AG09319 (cell line): ENCODE data around the gene NLK.
A peak's percentile ranks its signal among the peaks of the same experiment; 100 is the strongest.
"Not testable (repeated sequence)": the region's sequence is repeated elsewhere in the genome, so short reads cannot be mapped to it uniquely, and the experiment has no call there.

Experiments
- DNase-seq: peaks from one replicate; pipeline ENCODE4 v3.0.0-alpha.2; 2010; ENCODE audit warnings: low read depth; ENCODE audit errors: extremely low read depth
- TF ChIP-seq, protein P1 (sequence below): IDR thresholded peaks from 2 replicates; pipeline ENCODE4 v1.5.1; 2011; ENCODE audit warnings: low read depth, mild to moderate bottlenecking, inconsistent platforms, low read length, moderate library complexity

NLK gene

DNA sequence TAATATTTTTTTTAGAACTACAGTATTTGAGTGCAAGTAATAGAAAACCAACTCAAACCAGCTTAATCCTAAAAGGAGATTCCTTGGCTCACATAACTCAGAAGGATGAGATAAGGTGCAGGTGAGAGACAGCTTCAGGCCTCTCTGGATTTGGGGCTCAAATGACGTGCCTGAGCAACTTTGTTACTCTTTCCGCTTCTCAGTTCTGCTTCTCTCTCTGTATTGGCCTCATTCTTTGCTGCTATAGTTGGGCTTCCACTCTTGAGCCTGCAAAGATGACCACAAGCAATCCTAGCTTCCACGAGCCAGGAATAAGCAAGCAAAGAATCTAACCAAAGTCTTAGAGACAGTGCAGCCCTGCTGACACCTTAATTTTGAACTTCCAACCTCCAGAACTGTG is 45.0 kb upstream of the NLK start:
- DNase-seq: no peak
- TF ChIP-seq, protein P1, sequence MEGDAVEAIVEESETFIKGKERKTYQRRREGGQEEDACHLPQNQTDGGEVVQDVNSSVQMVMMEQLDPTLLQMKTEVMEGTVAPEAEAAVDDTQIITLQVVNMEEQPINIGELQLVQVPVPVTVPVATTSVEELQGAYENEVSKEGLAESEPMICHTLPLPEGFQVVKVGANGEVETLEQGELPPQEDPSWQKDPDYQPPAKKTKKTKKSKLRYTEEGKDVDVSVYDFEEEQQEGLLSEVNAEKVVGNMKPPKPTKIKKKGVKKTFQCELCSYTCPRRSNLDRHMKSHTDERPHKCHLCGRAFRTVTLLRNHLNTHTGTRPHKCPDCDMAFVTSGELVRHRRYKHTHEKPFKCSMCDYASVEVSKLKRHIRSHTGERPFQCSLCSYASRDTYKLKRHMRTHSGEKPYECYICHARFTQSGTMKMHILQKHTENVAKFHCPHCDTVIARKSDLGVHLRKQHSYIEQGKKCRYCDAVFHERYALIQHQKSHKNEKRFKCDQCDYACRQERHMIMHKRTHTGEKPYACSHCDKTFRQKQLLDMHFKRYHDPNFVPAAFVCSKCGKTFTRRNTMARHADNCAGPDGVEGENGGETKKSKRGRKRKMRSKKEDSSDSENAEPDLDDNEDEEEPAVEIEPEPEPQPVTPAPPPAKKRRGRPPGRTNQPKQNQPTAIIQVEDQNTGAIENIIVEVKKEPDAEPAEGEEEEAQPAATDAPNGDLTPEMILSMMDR: no peak

DNA sequence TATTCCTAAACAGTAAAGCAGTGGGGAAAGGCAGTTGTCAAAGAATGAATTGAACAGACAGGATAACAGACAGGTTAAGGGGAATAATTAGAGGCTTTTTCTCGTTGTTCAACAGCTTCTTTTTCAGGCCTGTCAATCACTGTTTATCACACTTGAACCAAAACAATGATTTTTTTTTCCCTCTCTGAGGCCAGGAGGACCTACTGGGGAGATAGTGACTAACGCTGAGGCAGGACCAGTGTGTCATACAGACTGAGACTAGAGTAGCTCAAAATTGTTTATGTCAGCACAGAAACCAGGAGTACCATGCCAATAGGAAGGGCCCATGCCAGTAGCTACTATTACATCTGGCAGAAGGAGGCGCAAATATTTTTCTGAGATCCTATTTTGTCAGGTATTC is 41.3 kb upstream of the NLK start:
- DNase-seq: no peak
- TF ChIP-seq, protein P1: no peak

DNA sequence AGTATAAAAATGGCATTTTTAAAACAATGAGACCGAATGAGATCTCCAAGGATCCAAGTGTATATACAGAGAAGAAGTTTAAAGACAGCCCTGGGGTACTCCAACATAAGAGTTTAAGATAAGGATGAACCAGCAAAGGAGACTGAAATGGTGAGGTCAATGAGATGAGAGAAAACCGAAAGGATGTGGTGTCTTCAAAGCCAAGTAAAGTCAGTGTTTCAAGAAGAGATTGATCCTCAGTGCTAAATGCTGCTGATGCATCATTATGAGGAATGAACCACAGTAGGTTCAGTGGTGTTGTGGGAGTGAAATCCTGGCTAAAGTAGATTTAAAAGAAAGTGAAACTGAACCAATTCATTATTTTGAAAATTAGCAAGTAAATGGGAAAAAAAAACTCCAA is 38.1 kb upstream of the NLK start:
- TF ChIP-seq, protein P1: no peak
- no peak for DNase-seq

DNA sequence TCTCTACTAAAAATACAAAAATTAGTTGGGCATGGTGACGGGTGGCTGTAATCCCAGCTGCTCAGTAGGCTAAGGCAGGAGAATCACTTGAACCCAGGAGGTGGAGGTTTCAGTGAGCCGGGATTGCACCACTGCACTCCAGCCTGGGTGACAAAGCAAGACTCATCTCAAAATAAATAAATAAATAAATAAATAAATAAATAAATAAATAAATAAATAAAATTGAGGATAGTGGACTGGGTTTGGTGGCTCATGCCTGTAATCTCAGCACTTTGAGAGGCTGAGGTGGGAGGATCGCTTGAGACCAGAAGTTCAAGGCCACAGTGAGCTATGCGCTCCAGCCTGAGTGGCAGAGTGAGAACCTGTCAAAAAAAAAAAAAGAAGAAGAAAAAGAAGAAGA is 34.6 kb upstream of the NLK start:
- not testable (repeated sequence) for DNase-seq

DNA sequence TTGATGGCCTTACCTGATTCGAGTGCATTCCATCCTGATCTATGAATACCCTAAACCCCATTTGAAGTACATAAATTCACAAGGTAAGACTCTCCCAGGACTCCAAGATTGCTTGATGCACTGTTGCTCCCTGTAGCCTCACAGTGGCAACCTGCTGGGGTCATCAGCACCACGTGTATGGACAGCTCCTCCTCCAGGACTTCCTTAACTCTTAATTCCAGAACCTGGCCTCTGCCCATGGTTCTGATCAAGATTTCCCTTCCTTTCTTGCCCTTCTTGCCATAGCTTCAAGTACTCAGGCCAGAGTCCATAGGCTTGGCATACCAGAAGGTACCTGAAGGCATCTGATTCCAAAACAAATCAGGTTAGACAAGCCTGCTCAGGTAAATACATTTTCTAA is 34.0 kb upstream of the NLK start:
- TF ChIP-seq, protein P1: no peak
- peak; percentile 10 for DNase-seq

DNA sequence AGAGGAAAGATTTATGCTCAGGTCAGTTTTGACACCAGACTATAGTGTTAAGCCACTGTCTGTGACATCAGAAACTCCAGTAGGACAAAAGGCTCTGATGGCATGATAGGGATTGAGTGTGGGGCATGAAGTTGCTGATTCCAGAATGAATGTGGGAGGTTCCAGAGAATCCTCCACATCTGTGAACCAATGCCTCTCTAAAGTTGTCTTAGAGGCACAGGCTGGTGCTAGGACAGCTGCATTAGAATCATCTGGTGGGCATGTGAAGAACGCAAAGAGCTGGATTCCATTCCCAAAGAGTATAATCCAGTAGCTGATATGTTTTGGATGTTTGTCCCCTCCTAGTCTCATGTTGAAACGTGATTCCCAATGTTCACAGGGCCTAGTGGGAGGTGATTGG is 32.1 kb upstream of the NLK start:
- TF ChIP-seq, protein P1: no peak
- no peak for DNase-seq

DNA sequence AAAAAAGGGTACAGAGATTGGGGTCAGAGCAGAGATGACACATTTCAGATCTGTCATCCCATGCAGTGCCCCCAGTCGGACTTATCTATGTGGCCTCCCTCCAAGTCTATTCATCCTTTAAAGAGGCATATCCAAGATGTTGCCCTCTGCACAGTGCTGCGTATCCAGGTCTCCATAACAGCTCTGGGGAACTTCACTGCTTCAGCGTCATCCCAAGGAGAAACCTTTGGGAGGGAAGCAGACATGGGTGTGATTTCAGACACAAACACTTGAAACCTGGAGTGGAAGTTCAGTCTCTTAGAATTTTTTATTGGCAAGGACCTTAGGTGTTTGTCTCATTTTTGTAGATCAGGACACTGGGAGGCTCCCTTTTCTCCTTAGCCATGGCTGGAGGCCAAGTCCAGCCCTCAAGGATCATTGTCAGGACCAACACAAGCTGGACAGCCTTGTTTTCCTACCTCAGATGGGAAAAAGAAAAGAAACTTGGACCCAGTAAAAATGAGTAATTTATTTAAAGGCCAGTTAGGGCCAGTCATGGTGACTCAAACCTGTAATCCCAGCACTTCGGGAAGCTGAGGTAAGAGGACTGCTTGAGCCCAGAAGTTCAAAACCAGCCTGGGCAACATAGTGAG is 23.9 kb upstream of the NLK start:
- DNase-seq: no peak
- TF ChIP-seq, protein P1: no peak

DNA sequence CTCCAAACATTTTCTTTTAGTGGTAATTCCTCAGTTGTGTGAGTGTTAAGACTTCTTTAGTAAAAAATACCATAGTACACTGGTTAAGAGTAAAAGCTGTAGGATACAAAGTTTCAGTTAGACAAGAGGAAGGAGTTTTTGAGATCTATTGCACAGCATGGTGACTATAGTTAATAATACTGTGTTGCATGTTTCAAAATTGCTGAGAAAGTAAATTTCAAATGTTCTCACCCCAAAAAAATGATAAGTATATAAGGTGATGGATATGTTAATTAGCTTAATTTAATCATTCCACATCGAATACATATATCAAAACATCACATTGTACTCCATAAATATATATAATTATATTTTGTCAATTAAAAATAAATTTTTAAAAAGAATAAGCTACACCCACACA is 22.0 kb upstream of the NLK start:
- TF ChIP-seq, protein P1: no peak
- no peak for DNase-seq
